H1 (cell line): ENCODE data around the gene WDR44. TPM values are rescaled to one million over a fixed set of nuclear protein-coding genes. Genes with fewer than 3 reads are reported as not detected.

Experiments used
- CTCF ChIA-PET: fragments of 300-600 bp; sonication (Branson Sonifier 250); formaldehyde crosslinking; loops from one replicate; lab custom pipeline; 2021; ENCODE audit not compliant: partially characterized antibody; lab: Charles Lee
- POLR2A ChIA-PET: fragments of 300-600 bp; sonication (Branson Sonifier 250); formaldehyde crosslinking; loops from one replicate; lab custom pipeline; 2021; ENCODE audit warnings: inconsistent platforms; ENCODE audit not compliant: partially characterized antibody; lab: Charles Lee
- DNase-seq, 2 experiments: peaks; one replicate each; pipeline versions ENCODE4 v3.0.0 to v3.0.0-alpha.2; 2010 to 2022; ENCODE audit warnings: low spot score in 2 of 2, low read depth in 1 of 2, mixed read lengths in 1 of 2
- FAIRE-seq: peaks from 2 replicates; lab custom pipeline; 2011; peaks lifted over from hg19 to GRCh38; lab: Jason Lieb, UNC
- H2AFZ ChIP-seq: 2 replicates; pipeline ENCODE4 v1.8.1; 2012; ENCODE audit warnings: low read length, inconsistent platforms
- H2AK5ac ChIP-seq: 2 replicates; pipeline ENCODE4 v1.6.1; 2013; ENCODE audit warnings: low read depth, low read length
- H2BK120ac ChIP-seq: replicated peaks from 2 replicates; pipeline ENCODE3; 2013; ENCODE audit warnings: low read depth, low read length, inconsistent platforms
- H2BK12ac ChIP-seq: 2 replicates; pipeline ENCODE4 v1.6.1; 2013; ENCODE audit warnings: low read depth, low read length
- H2BK15ac ChIP-seq: 2 replicates; pipeline ENCODE4 v1.6.1; 2013; ENCODE audit warnings: low read length
- H2BK20ac ChIP-seq: 2 replicates; pipeline ENCODE4 v1.6.1; 2013; ENCODE audit warnings: low read length
- H2BK5ac ChIP-seq: 2 replicates; pipeline ENCODE4 v1.6.1; 2013; ENCODE audit warnings: low read depth, low read length
- H3K14ac ChIP-seq: 2 replicates; pipeline ENCODE4 v1.6.1; 2013; ENCODE audit warnings: inconsistent platforms; ENCODE audit not compliant: insufficient read length
- H3K18ac ChIP-seq: 2 replicates; pipeline ENCODE4 v1.6.1; 2013; ENCODE audit warnings: low read length; ENCODE audit errors: extremely low read depth
- H3K23ac ChIP-seq: 2 replicates; pipeline ENCODE4 v1.6.1; 2013; ENCODE audit warnings: inconsistent platforms; ENCODE audit not compliant: insufficient read length
- H3K23me2 ChIP-seq: 2 replicates; pipeline ENCODE4 v1.6.1; 2013; ENCODE audit warnings: low read depth, low read length
- H3K27ac ChIP-seq: 2 replicates; pipeline ENCODE4 v1.6.1; 2011; ENCODE audit warnings: low read depth, low read length, inconsistent platforms
- H3K27me3 ChIP-seq, 4 experiments: replicated peaks in 1 of 4; 1 replicate in 1 of 4; 2 replicates in 3 of 4; pipeline versions ENCODE4 v1.6.1 to v1.8.1; 2011 to 2013; ENCODE audit warnings: low read length in 3 of 4, mild to moderate bottlenecking in 3 of 4, inconsistent platforms in 2 of 4, mixed read lengths in 2 of 4, moderate library complexity in 1 of 4; ENCODE audit not compliant: control insufficient read depth in 3 of 4, insufficient read depth in 3 of 4; ENCODE audit errors: extremely low read depth in 1 of 4
- H3K36me3 ChIP-seq, 4 experiments: 2 replicates each; pipeline versions ENCODE4 v1.6.1 to v1.8.1; 2011 to 2013; ENCODE audit warnings: mild to moderate bottlenecking in 4 of 4, low read length in 3 of 4, moderate library complexity in 2 of 4, control low read depth in 1 of 4, inconsistent platforms in 1 of 4; ENCODE audit not compliant: insufficient read depth in 4 of 4, control insufficient read depth in 2 of 4
- H3K4ac ChIP-seq: replicated peaks from 2 replicates; pipeline ENCODE3; 2013; ENCODE audit warnings: low read length, low read depth, mixed read lengths, inconsistent platforms; ENCODE audit not compliant: insufficient read length
- H3K4me1 ChIP-seq, 4 experiments: replicated peaks in 1 of 4; 1 replicate in 1 of 4; 2 replicates in 3 of 4; pipeline versions ENCODE4 v1.6.1 to v1.8.1; 2011 to 2013; ENCODE audit warnings: low read length in 3 of 4, inconsistent platforms in 2 of 4, mixed read lengths in 1 of 4; ENCODE audit not compliant: insufficient read depth in 4 of 4, control insufficient read depth in 3 of 4
- H3K4me2 ChIP-seq, 2 experiments: 2 replicates each; pipeline versions ENCODE4 v1.6.1 to v1.8.1; 2011 to 2013; ENCODE audit warnings: low read depth in 2 of 2, low read length in 2 of 2, control low read depth in 1 of 2, inconsistent platforms in 1 of 2, mild to moderate bottlenecking in 1 of 2; ENCODE audit not compliant: insufficient read depth in 1 of 2
- H3K4me3 ChIP-seq, 4 experiments: fragments of 200-600, 300-600 bp in 1 of 4; sonication (generic), shearing (Covaris generic), sonication (Bioruptor Twin) in 1 of 4; 2 replicates each; pipeline versions ENCODE4 v1.5.1 to v1.8.1; 2011 to 2016; ENCODE audit warnings: low read length in 4 of 4, low read depth in 3 of 4, control low read depth in 2 of 4, inconsistent platforms in 2 of 4, mild to moderate bottlenecking in 2 of 4, mixed read lengths in 1 of 4, moderate library complexity in 1 of 4; ENCODE audit not compliant: insufficient read depth in 2 of 4; ENCODE audit errors: extremely low read depth in 1 of 4
- H3K56ac ChIP-seq: replicated peaks from 2 replicates; pipeline ENCODE3; 2013; ENCODE audit warnings: low read depth, mild to moderate bottlenecking, mixed read lengths, low read length, inconsistent platforms; ENCODE audit not compliant: insufficient read length
- H3K79me1 ChIP-seq: 2 replicates; pipeline ENCODE4 v1.6.1; 2013; ENCODE audit warnings: low read depth, low read length, control low read depth
- H3K79me2 ChIP-seq, 2 experiments: 2 replicates each; pipeline versions ENCODE4 v1.6.1 to v1.8.1; 2012 to 2013; ENCODE audit warnings: low read length in 2 of 2, mild to moderate bottlenecking in 2 of 2, inconsistent platforms in 1 of 2; ENCODE audit not compliant: insufficient read depth in 2 of 2, control insufficient read depth in 1 of 2
- H3K9ac ChIP-seq, 4 experiments: replicated peaks in 1 of 4; 1 replicate in 1 of 4; 2 replicates in 3 of 4; pipeline versions ENCODE4 v1.6.1 to v1.8.1; 2011 to 2013; ENCODE audit warnings: low read depth in 3 of 4, low read length in 3 of 4, control low read depth in 2 of 4, mild to moderate bottlenecking in 2 of 4, moderate library complexity in 2 of 4, inconsistent platforms in 1 of 4; ENCODE audit errors: extremely low read depth in 1 of 4
- H3K9me3 ChIP-seq, 2 experiments: 2 replicates each; pipeline versions ENCODE4 v1.6.1 to v1.8.1; 2012 to 2013; ENCODE audit warnings: mild to moderate bottlenecking in 2 of 2, moderate library complexity in 2 of 2, control low read depth in 1 of 2, inconsistent platforms in 1 of 2, low read depth in 1 of 2, low read length in 1 of 2, mixed read lengths in 1 of 2; ENCODE audit not compliant: insufficient read depth in 2 of 2
- H4K20me1 ChIP-seq, 2 experiments: replicated peaks in 1 of 2; 2 replicates each; pipeline versions ENCODE3 to v1.8.1; 2011 to 2013; ENCODE audit warnings: inconsistent platforms in 2 of 2, low read length in 2 of 2, mild to moderate bottlenecking in 1 of 2; ENCODE audit not compliant: insufficient read depth in 2 of 2, control insufficient read depth in 1 of 2
- H4K5ac ChIP-seq: 2 replicates; pipeline ENCODE4 v1.6.1; 2013; ENCODE audit warnings: low read length, low read depth, mixed read lengths, inconsistent platforms; ENCODE audit not compliant: insufficient read length
- H4K8ac ChIP-seq: 2 replicates; pipeline ENCODE4 v1.8.0; 2013; ENCODE audit warnings: mild to moderate bottlenecking, moderate library complexity, low read length, inconsistent platforms; ENCODE audit not compliant: insufficient read depth; ENCODE audit errors: extremely low read depth
- H4K91ac ChIP-seq: replicated peaks from 2 replicates; pipeline ENCODE3; 2013; ENCODE audit warnings: low read length, mixed read lengths, inconsistent platforms; ENCODE audit not compliant: insufficient read length
- BACH1 ChIP-seq: IDR thresholded peaks from 2 replicates; pipeline ENCODE4 v1.6.1; 2012; ENCODE audit warnings: low read length, improper control_type of control experiment
- CREB1 ChIP-seq: IDR thresholded peaks from 2 replicates; pipeline ENCODE4 v1.6.1; 2012; ENCODE audit warnings: inconsistent platforms
- GABPA ChIP-seq: IDR thresholded peaks from 2 replicates; pipeline ENCODE4 v1.6.1; 2011; ENCODE audit warnings: mild to moderate bottlenecking, low read length, moderate library complexity, borderline replicate concordance; ENCODE audit not compliant: insufficient read depth
- GTF2F1 ChIP-seq: IDR thresholded peaks from 2 replicates; pipeline ENCODE4 v1.6.1; 2012; ENCODE audit warnings: low read depth, low read length, improper control_type of control experiment, borderline replicate concordance
- HDAC6 ChIP-seq: IDR thresholded peaks from one replicate; pipeline ENCODE4 v1.7.1; 2012; ENCODE audit warnings: low read depth, mild to moderate bottlenecking, inconsistent platforms, low read length, moderate library complexity
- MAFK ChIP-seq: IDR thresholded peaks from 2 replicates; pipeline ENCODE4 v1.6.1; 2012; ENCODE audit warnings: low read depth, mild to moderate bottlenecking, improper control_type of control experiment, low read length
- POLR2AphosphoS5 ChIP-seq: IDR thresholded peaks from 2 replicates; pipeline ENCODE4 v1.6.1; 2011; ENCODE audit warnings: low read depth, low read length
- RAD21 ChIP-seq, 2 experiments: IDR thresholded peaks in 1 of 2; conservative IDR thresholded peaks in 1 of 2; 2 replicates each; pipeline ENCODE4 v1.6.1; 2011; ENCODE audit warnings: low read depth in 2 of 2, low read length in 2 of 2, improper control_type of control experiment in 1 of 2, inconsistent platforms in 1 of 2, mild to moderate bottlenecking in 1 of 2, moderate library complexity in 1 of 2
- RNF2 ChIP-seq: fragments of 200-900, 300-1000 bp; sonication (generic); IDR thresholded peaks from 2 replicates; pipeline ENCODE4 v1.7.1; 2016; ENCODE audit warnings: borderline replicate concordance, low read depth, mild to moderate bottlenecking, antibody characterized with exemption, low read length; ENCODE audit not compliant: poor library complexity, severe bottlenecking; ENCODE audit errors: missing control alignments
- SIX5 ChIP-seq: IDR thresholded peaks from 2 replicates; pipeline ENCODE4 v1.6.1; 2011; ENCODE audit warnings: mild to moderate bottlenecking, low read depth, low read length
- SP1 ChIP-seq: IDR thresholded peaks from 2 replicates; pipeline ENCODE4 v1.6.1; 2011; ENCODE audit warnings: low read depth, low read length
- TCF12 ChIP-seq: IDR thresholded peaks from 2 replicates; pipeline ENCODE4 v1.6.1; 2011; ENCODE audit warnings: low read depth, mild to moderate bottlenecking, low read length
- YY1 ChIP-seq: IDR thresholded peaks from 2 replicates; pipeline ENCODE4 v1.6.1; 2011; ENCODE audit warnings: low read depth, mild to moderate bottlenecking, low read length
- ZNF274 ChIP-seq: IDR thresholded peaks from 2 replicates; pipeline ENCODE4 v1.7.0; 2012; ENCODE audit warnings: low read length, borderline replicate concordance; ENCODE audit errors: extremely low read depth
- WGBS, 2 experiments: shearing (Covaris generic) in 1 of 2; methylation state at CpG; one replicate each; pipeline versions ENCODE4 v1.1.6 to v1.1.7; 2013 to 2015; ENCODE audit warnings: low lambda C conversion rate in 2 of 2, mixed read lengths in 2 of 2, inconsistent platforms in 1 of 2, low coverage in 1 of 2, missing lambda C conversion rate in 1 of 2; ENCODE audit not compliant: insufficient replicate concordance in 2 of 2, insufficient coverage in 1 of 2, insufficient read length in 1 of 2; ENCODE audit errors: extremely low coverage in 1 of 2, missing lambda C conversion rate in 1 of 2; 5-methylcytosine and 5-hydroxymethylcytosine counted together
- polyA plus RNA-seq, 7 experiments: library from polyadenylated mRNA; depleted of rRNA in 3 of 7; stranded (reverse) in 5 of 7; unstranded in 2 of 7; fragments of >200 nt in 5 of 7; fragments of 200-250 nt in 2 of 7; gene quantifications; 1 replicate in 5 of 7; 2 replicates in 1 of 7; 4 replicates in 1 of 7; pipeline versions ENCODE4 v1.2.1 to v1.2.3, GENCODE V29; 2011 to 2013; ENCODE audit warnings: missing spikeins in 2 of 7, mixed read lengths in 2 of 7
- total RNA-seq: library from RNA; stranded (reverse); fragmentation: NEBNext Ultra II Directional; extraction: Animal tissue kit (Norgen Biotek cat#: 25700); gene quantifications from 2 replicates; pipeline ENCODE4 v1.2.1, GENCODE V29; 2021

WDR44 gene
- total and polyA plus RNA-seq, 2 of the 8 experiments (the other 6 are each of a cell fraction or from before 2014, with no cell fraction given) = 5.1 to 17.2 TPM

DNA sequence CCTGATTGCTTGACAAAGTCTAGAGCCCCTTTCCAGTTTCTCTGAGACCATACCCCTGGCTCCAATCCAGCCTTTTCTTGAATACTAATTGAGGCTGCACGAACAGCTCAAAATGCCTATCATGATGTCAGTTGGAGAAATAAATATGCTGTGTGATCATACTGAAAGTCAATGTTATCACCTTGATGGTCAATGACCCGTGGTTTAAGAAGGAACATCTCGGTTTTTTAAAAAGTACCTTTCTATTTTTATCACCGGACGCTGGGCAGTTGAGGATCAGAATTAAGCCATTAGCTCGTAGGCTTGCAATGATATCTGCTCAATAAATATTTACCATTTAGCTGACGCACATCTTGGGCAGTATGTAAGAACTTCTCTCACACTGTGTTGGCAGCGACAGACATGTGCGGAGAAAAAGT is 852 bp upstream of the WDR44 start:
- no peak overlapping the region for H3K23ac ChIP-seq
- no peak overlapping the region for H4K5ac ChIP-seq
- no peak overlapping the region for H3K56ac ChIP-seq
- ChIA-PET POLR2A (interaction anchor here (0.7 kb wide), 1 partner anchor 27 kb away, joined by 3 read pairs; no protein-coding TSS in a partner anchor), CTCF (no interaction called here)
- H3K79me2 ChIP-seq = peaks cover 0 to 32% of the 10 kb centered on the region in 2 experiments; a peak in 2 of 4 replicates
- H3K14ac ChIP-seq = no peak overlapping the region
- no peaks in the 10 kb centered on the region for H3K36me3 ChIP-seq
- no peaks in the 10 kb centered on the region for H3K9me3 ChIP-seq
- H3K27me3 ChIP-seq = no peaks in the 10 kb centered on the region
- peaks cover 0 to 4% of the 10 kb centered on the region in 2 experiments for H4K20me1 ChIP-seq
- H4K8ac ChIP-seq = no peak overlapping the region
- no peaks in the 10 kb centered on the region for H3K79me1 ChIP-seq
- no peak overlapping the region for H2BK12ac ChIP-seq
- no peak overlapping the region for H2BK20ac ChIP-seq
- peaks cover 0 to 3% (median 0%) of the 10 kb centered on the region in 4 experiments; a peak in 1 of 7 replicates for H3K4me1 ChIP-seq
- 0 out of 2 replicates have a peak, but pooled peaks cover 2% of the 10 kb centered on the region for H3K23me2 ChIP-seq
- peak; percentile 72 for FAIRE-seq
- no peak overlapping the region for H2BK120ac ChIP-seq
- no peak overlapping the region for H3K27ac ChIP-seq
- no peak overlapping the region for H2AK5ac ChIP-seq
- no peak overlapping the region for H4K91ac ChIP-seq
- no peak overlapping the region for H3K4ac ChIP-seq
- H3K4me3 ChIP-seq = peak overlapping the region; percentile 37 to 92 (median 52); a peak in 6 of 8 replicates
- H2BK5ac ChIP-seq = no peak overlapping the region
- H3K4me2 ChIP-seq = peak overlapping the region; percentile 69 to 71
- peak overlapping the region in 2 of 4 experiments; percentile 34 to 70; a peak in 4 of 7 replicates for H3K9ac ChIP-seq
- DNase-seq = no peak
- no peak overlapping the region for H3K18ac ChIP-seq
- WGBS, 2 experiments = 76% methylated on average over 9 of the region's 9 CpGs; no CpG with 5 or more reads in 1 of the 2 experiments
- H2AFZ ChIP-seq = no peak overlapping the region
- no peak overlapping the region for H2BK15ac ChIP-seq
- TF ChIP-seq BACH1 = no peak
- TF ChIP-seq ZNF274 = no peak
- no peak for TF ChIP-seq RAD21 (IDR thresholded peaks at IDR 0.05 in 1 of 2, conservative IDR thresholded peaks at IDR 0.05 in 1 of 2; ENCODE audit: low read depth in 2 of 2, low read length in 2 of 2)
- TF ChIP-seq YY1 = no peak
- no peak for TF ChIP-seq RNF2
- TF ChIP-seq HDAC6 = no peak
- TF ChIP-seq TCF12 = no peak
- no peak for TF ChIP-seq SP1
- TF ChIP-seq MAFK = no peak
- TF ChIP-seq CREB1 = no peak
- TF ChIP-seq POLR2AphosphoS5 = no peak
- TF ChIP-seq SIX5 = no peak
- no peak for TF ChIP-seq GABPA
- no peak for TF ChIP-seq GTF2F1
